ENCODE data around the gene CARS2.
"Not testable (repeated sequence)": the region's sequence is repeated elsewhere in the genome, so short reads cannot be mapped to it uniquely, and the experiment has no call there.

The CARS2 gene

GRCh38 chr13:110638814-110639806 lies 66.8 kb downstream of the CARS2 start:
- DNase-seq (ENCODE audit: insufficient read length) (no peak), FAIRE-seq (no peak)
- TF ChIP-seq POLR2A (IDR thresholded peaks at IDR 0.05; ENCODE audit: low read depth, low read length) (peak; percentile 44; the same call in 1 of the 2 replicates), POLR2AphosphoS5 (IDR thresholded peaks at IDR 0.05; ENCODE audit: low read depth, low read length) (peak; percentile 61; the same call in 1 of the 2 replicates), TAF1 (IDR thresholded peaks at IDR 0.05; ENCODE audit: borderline replicate concordance, low read depth, low read length) (no peak)

- FAIRE-seq (no peak), DNase-seq (ENCODE audit: insufficient read length) (no peak)
- TF ChIP-seq TAF1 (IDR thresholded peaks at IDR 0.05; ENCODE audit: borderline replicate concordance, low read depth, low read length) (no peak), POLR2AphosphoS5 (IDR thresholded peaks at IDR 0.05; ENCODE audit: low read depth, low read length) (no peak), POLR2A (IDR thresholded peaks at IDR 0.05; ENCODE audit: low read depth, low read length) (no peak)
These were observed 67.7 kb downstream of the CARS2 start for GRCh38 chr13:110638257-110638656.

GRCh38 chr13:110637747-110638146 lies 68.2 kb downstream of the CARS2 start:
- TF ChIP-seq POLR2A (IDR thresholded peaks at IDR 0.05; ENCODE audit: low read depth, low read length), result no peak
- TF ChIP-seq TAF1 (IDR thresholded peaks at IDR 0.05; ENCODE audit: borderline replicate concordance, low read depth, low read length), result no peak
- no peak for TF ChIP-seq POLR2AphosphoS5 (IDR thresholded peaks at IDR 0.05; ENCODE audit: low read depth, low read length)
- FAIRE-seq (no peak), DNase-seq (ENCODE audit: insufficient read length) (no peak)

GRCh38 chr13:110637275-110637674 lies 68.6 kb downstream of the CARS2 start:
- FAIRE-seq, result no peak
- TF ChIP-seq POLR2AphosphoS5 (IDR thresholded peaks at IDR 0.05; ENCODE audit: low read depth, low read length) (no peak), POLR2A (IDR thresholded peaks at IDR 0.05; ENCODE audit: low read depth, low read length) (no peak), TAF1 (IDR thresholded peaks at IDR 0.05; ENCODE audit: borderline replicate concordance, low read depth, low read length) (no peak)
- DNase-seq (ENCODE audit: insufficient read length), result no peak

- TF ChIP-seq POLR2A (IDR thresholded peaks at IDR 0.05; ENCODE audit: low read depth, low read length), result peak; percentile 16; the same call in 1 of the 2 replicates
- no peak; the same call in 1 of the 2 replicates for TF ChIP-seq POLR2AphosphoS5 (IDR thresholded peaks at IDR 0.05; ENCODE audit: low read depth, low read length)
- FAIRE-seq, result no peak
These were observed 69.2 kb downstream of the CARS2 start for GRCh38 chr13:110636701-110637201.

GRCh38 chr13:110636053-110636475 lies 69.9 kb downstream of the CARS2 start:
- DNase-seq (ENCODE audit: insufficient read length) (no peak), FAIRE-seq (no peak)
- TF ChIP-seq TAF1 (IDR thresholded peaks at IDR 0.05; ENCODE audit: borderline replicate concordance, low read depth, low read length) (no peak), POLR2AphosphoS5 (IDR thresholded peaks at IDR 0.05; ENCODE audit: low read depth, low read length) (peak; percentile 55; the same call in 1 of the 2 replicates), POLR2A (IDR thresholded peaks at IDR 0.05; ENCODE audit: low read depth, low read length) (0 out of 2 replicates have a peak, but pooled peaks have one; percentile 5)

More at GRCh38 chr13:110636701-110637201, 69.2 kb downstream of the CARS2 start:
- DNase-seq (ENCODE audit: insufficient read length), result no peak

GRCh38 chr13:110635405-110636002 lies 70.4 kb downstream of the CARS2 start:
- DNase-seq (ENCODE audit: insufficient read length) (no peak), FAIRE-seq (no peak)
- TF ChIP-seq POLR2A (IDR thresholded peaks at IDR 0.05; ENCODE audit: low read depth, low read length), result no peak
- TF ChIP-seq POLR2AphosphoS5 (IDR thresholded peaks at IDR 0.05; ENCODE audit: low read depth, low read length), result peak; percentile 49; the same call in 1 of the 2 replicates

GRCh38 chr13:110634558-110634957 lies 71.4 kb downstream of the CARS2 start:
- no peak for FAIRE-seq
- TF ChIP-seq POLR2A (IDR thresholded peaks at IDR 0.05; ENCODE audit: low read depth, low read length), result no peak
- TF ChIP-seq TAF1 (IDR thresholded peaks at IDR 0.05; ENCODE audit: borderline replicate concordance, low read depth, low read length), result no peak
- no peak for TF ChIP-seq POLR2AphosphoS5 (IDR thresholded peaks at IDR 0.05; ENCODE audit: low read depth, low read length)
- no peak for DNase-seq (ENCODE audit: insufficient read length)

- TF ChIP-seq TAF1 (IDR thresholded peaks at IDR 0.05; ENCODE audit: borderline replicate concordance, low read depth, low read length) (no peak), POLR2A (IDR thresholded peaks at IDR 0.05; ENCODE audit: low read depth, low read length) (no peak), POLR2AphosphoS5 (IDR thresholded peaks at IDR 0.05; ENCODE audit: low read depth, low read length) (no peak)
- FAIRE-seq (no peak), DNase-seq (ENCODE audit: insufficient read length) (no peak)
These were observed 72.1 kb downstream of the CARS2 start for GRCh38 chr13:110633776-110634175.

- not testable (repeated sequence) for DNase-seq (ENCODE audit: insufficient read length); FAIRE-seq
These were observed 73.7 kb downstream of the CARS2 start for GRCh38 chr13:110632255-110632654.

- TF ChIP-seq POLR2A (IDR thresholded peaks at IDR 0.05; ENCODE audit: low read depth, low read length), result no peak
- no peak for FAIRE-seq
- DNase-seq (ENCODE audit: insufficient read length), result no peak
These were observed 75.3 kb downstream of the CARS2 start for GRCh38 chr13:110630566-110631119.
